H9 (cell line): ENCODE results near the gene MTG1. TPM values are rescaled to one million over a fixed set of nuclear protein-coding genes. Genes with fewer than 3 reads are reported as not detected.

Source experiments
- DNase-seq: peaks from one replicate; pipeline ENCODE4 v3.0.0-alpha.2; 2017
- H2AFZ ChIP-seq: one replicate; pipeline ENCODE4 v1.6.1; 2013; ENCODE audit warnings: mild to moderate bottlenecking, low read length, control low read depth, moderate library complexity
- H2AK5ac ChIP-seq: 2 replicates; pipeline ENCODE4 v1.6.1; 2013; ENCODE audit warnings: low read length, control low read depth, mixed read lengths; ENCODE audit not compliant: insufficient read length
- H2BK120ac ChIP-seq: one replicate; pipeline ENCODE4 v1.6.1; 2013; ENCODE audit warnings: low read depth, mild to moderate bottlenecking, low read length, control low read depth, inconsistent platforms; ENCODE audit not compliant: poor library complexity, severe bottlenecking
- H2BK12ac ChIP-seq: 2 replicates; pipeline ENCODE4 v1.6.1; 2013; ENCODE audit warnings: low read length, control low read depth, mixed read lengths, low read depth; ENCODE audit not compliant: insufficient read length
- H2BK15ac ChIP-seq: 2 replicates; pipeline ENCODE4 v1.6.1; 2013; ENCODE audit warnings: low read depth, low read length, control low read depth
- H2BK20ac ChIP-seq: one replicate; pipeline ENCODE4 v1.6.1; 2013; ENCODE audit warnings: low read depth, mild to moderate bottlenecking, low read length, control low read depth, inconsistent platforms; ENCODE audit not compliant: poor library complexity, severe bottlenecking
- H2BK5ac ChIP-seq: 2 replicates; pipeline ENCODE4 v1.6.1; 2013; ENCODE audit warnings: low read length, control low read depth, mixed read lengths; ENCODE audit not compliant: insufficient read length
- H3K14ac ChIP-seq: 2 replicates; pipeline ENCODE4 v1.6.1; 2013; ENCODE audit warnings: low read length, control low read depth; ENCODE audit not compliant: insufficient read depth
- H3K18ac ChIP-seq: 2 replicates; pipeline ENCODE4 v1.6.1; 2013; ENCODE audit warnings: low read depth, mild to moderate bottlenecking, mixed read lengths, low read length, control low read depth; ENCODE audit not compliant: insufficient read length
- H3K23ac ChIP-seq: 2 replicates; pipeline ENCODE4 v1.6.1; 2013; ENCODE audit warnings: low read length, control low read depth, mixed read lengths, low read depth; ENCODE audit not compliant: insufficient read length
- H3K23me2 ChIP-seq: 2 replicates; pipeline ENCODE4 v1.6.1; 2013; ENCODE audit warnings: low read depth, mild to moderate bottlenecking, mixed read lengths, low read length, control low read depth; ENCODE audit not compliant: insufficient read length, poor library complexity, severe bottlenecking
- H3K27ac ChIP-seq: 2 replicates; pipeline ENCODE4 v1.5.1; 2013; ENCODE audit warnings: low read length, control low read depth, mixed read lengths, low read depth; ENCODE audit not compliant: insufficient read length
- H3K27me3 ChIP-seq: 2 replicates; pipeline ENCODE4 v1.6.1; 2013; ENCODE audit warnings: low read length, control low read depth, inconsistent platforms; ENCODE audit not compliant: insufficient read depth
- H3K4ac ChIP-seq: 2 replicates; pipeline ENCODE4 v1.6.1; 2013; ENCODE audit warnings: low read depth, mild to moderate bottlenecking, control low read depth, inconsistent platforms, low read length, moderate library complexity
- H3K4me1 ChIP-seq: 2 replicates; pipeline ENCODE4 v1.6.1; 2013; ENCODE audit warnings: low read length, control low read depth, inconsistent platforms; ENCODE audit not compliant: insufficient read depth
- H3K4me2 ChIP-seq: 2 replicates; pipeline ENCODE4 v1.6.1; 2013; ENCODE audit warnings: low read length, control low read depth, mixed read lengths; ENCODE audit not compliant: insufficient read length, insufficient read depth
- H3K56ac ChIP-seq: 2 replicates; pipeline ENCODE4 v1.6.1; 2013; ENCODE audit warnings: low read depth, mild to moderate bottlenecking, mixed read lengths, low read length, control low read depth; ENCODE audit not compliant: insufficient read length
- H3K79me1 ChIP-seq: 2 replicates; pipeline ENCODE4 v1.6.1; 2013; ENCODE audit warnings: low read depth, mild to moderate bottlenecking, moderate library complexity, low read length, control low read depth, inconsistent platforms; ENCODE audit not compliant: insufficient read depth, poor library complexity, severe bottlenecking
- H3K79me2 ChIP-seq: 2 replicates; pipeline ENCODE4 v1.6.1; 2013; ENCODE audit warnings: low read length, control low read depth, inconsistent platforms; ENCODE audit not compliant: insufficient read depth
- H3K9ac ChIP-seq: 2 replicates; pipeline ENCODE4 v1.6.1; 2013; ENCODE audit warnings: low read length, control low read depth, mixed read lengths; ENCODE audit not compliant: insufficient read length; ENCODE audit errors: extremely low read depth
- H3K9me3 ChIP-seq: one replicate; pipeline ENCODE4 v1.6.1; 2013; ENCODE audit warnings: low read depth, low read length, inconsistent platforms; ENCODE audit not compliant: control insufficient read depth
- H3T11ph ChIP-seq: one replicate; pipeline ENCODE4 v1.6.1; 2013; ENCODE audit warnings: mild to moderate bottlenecking, low read length, control low read depth, inconsistent platforms
- H4K20me1 ChIP-seq: one replicate; pipeline ENCODE4 v1.6.1; 2013; ENCODE audit not compliant: control insufficient read depth, insufficient read length, insufficient read depth
- H4K5ac ChIP-seq: 2 replicates; pipeline ENCODE4 v1.6.1; 2013; ENCODE audit warnings: low read depth, mild to moderate bottlenecking, mixed read lengths, low read length, control low read depth; ENCODE audit not compliant: insufficient read length
- H4K8ac ChIP-seq: replicated peaks from 2 replicates; pipeline ENCODE4 v1.6.1; 2013; ENCODE audit warnings: low read length, control low read depth, mixed read lengths, low read depth; ENCODE audit not compliant: insufficient read length
- H4K91ac ChIP-seq: 2 replicates; pipeline ENCODE4 v1.6.1; 2013; ENCODE audit warnings: low read depth, mild to moderate bottlenecking, moderate library complexity, mixed read lengths, low read length, control low read depth; ENCODE audit not compliant: insufficient read length
- H3K27ac Mint-ChIP-seq, 3 experiments: 2 replicates in 2 of 3; 3 replicates in 1 of 3; pipeline ENCODE4 v1.8.0; 2020 to 2021; ENCODE audit warnings: mixed read lengths in 3 of 3, mild to moderate bottlenecking in 1 of 3, moderate library complexity in 1 of 3
- H3K27me3 Mint-ChIP-seq: 2 replicates; pipeline ENCODE4 v1.8.0; 2021; ENCODE audit warnings: low read depth, mild to moderate bottlenecking, moderate library complexity, mixed read lengths
- H3K36me3 Mint-ChIP-seq, 3 experiments: 2 replicates in 2 of 3; 3 replicates in 1 of 3; pipeline ENCODE4 v1.8.0; 2020 to 2021; ENCODE audit warnings: low read depth in 3 of 3, mixed read lengths in 3 of 3; ENCODE audit not compliant: insufficient read depth in 1 of 3
- H3K4me1 Mint-ChIP-seq, 2 experiments: 2 replicates each; pipeline ENCODE4 v1.8.0; 2020; ENCODE audit warnings: mixed read lengths in 2 of 2
- H3K4me3 Mint-ChIP-seq, 2 experiments: 2 replicates in 1 of 2; 3 replicates in 1 of 2; pipeline ENCODE4 v1.8.0; 2020 to 2021; ENCODE audit warnings: mild to moderate bottlenecking in 2 of 2, mixed read lengths in 2 of 2, moderate library complexity in 1 of 2
- H3K9me3 Mint-ChIP-seq, 2 experiments: 2 replicates in 1 of 2; 3 replicates in 1 of 2; pipeline ENCODE4 v1.8.0; 2020; ENCODE audit warnings: mild to moderate bottlenecking in 2 of 2, mixed read lengths in 2 of 2, moderate library complexity in 1 of 2
- CTCF ChIP-seq: fragments of 200-600 bp; sonication (generic); conservative IDR thresholded peaks from 3 replicates; pipeline ENCODE4 v1.8.0; 2021; ENCODE audit warnings: antibody characterized with exemption, mild to moderate bottlenecking
- WGBS: extraction: QIAGEN DNeasy Blood & Tissue Kit; methylation state at CpG from one replicate; pipeline ENCODE4 v1.1.7; 2013; ENCODE audit warnings: missing lambda C conversion rate, low lambda C conversion rate, mixed read lengths; ENCODE audit not compliant: insufficient read length; ENCODE audit errors: extremely low coverage; 5-methylcytosine and 5-hydroxymethylcytosine counted together
- total RNA-seq: library from RNA; stranded (reverse); gene quantifications from 2 replicates; pipeline ENCODE4 v1.2.1, GENCODE V29; 2021

Gene MTG1
- total RNA-seq, 1 experiment from 2014 or later: 65.3 TPM

GRCh38 chr10:133445268-133445732, 51.3 kb downstream of the MTG1 start:
- Histone ChIP-seq H3K79me2 (no peaks in the 10 kb centered on the region), H2BK12ac (no peak overlapping the region), H3K9ac (no peak overlapping the region), H3K23ac (no peak overlapping the region), H2BK5ac (no peak overlapping the region), H2AK5ac (no peak overlapping the region), H3K9me3 (peaks cover 78% of the 10 kb centered on the region), H4K8ac (no peak overlapping the region), H3K27ac (no peak overlapping the region), H2AFZ (no peak overlapping the region), H2BK120ac (no peak overlapping the region), H4K20me1 (no peaks in the 10 kb centered on the region), H2BK20ac (no peak overlapping the region), H4K91ac (no peak overlapping the region), H3T11ph (no peak overlapping the region), H3K18ac (no peak overlapping the region), H3K27me3 (no peaks in the 10 kb centered on the region), H3K56ac (no peak overlapping the region), H3K79me1 (no peaks in the 10 kb centered on the region), H3K4me1 (no peaks in the 10 kb centered on the region), H3K4me2 (no peak overlapping the region), H2BK15ac (no peak overlapping the region), H3K4ac (no peak overlapping the region), H3K14ac (no peak overlapping the region), H4K5ac (no peak overlapping the region), H3K23me2 (no peaks in the 10 kb centered on the region)
- Mint-ChIP-seq H3K4me1 (no peaks in the 10 kb centered on the region), H3K27me3 (peaks cover 6% of the 10 kb centered on the region), H3K4me3 (no peak overlapping the region; a peak in 1 of 5 replicates), H3K9me3 (peaks cover 79 to 91% of the 10 kb centered on the region in 2 experiments), H3K36me3 (peaks cover 14 to 40% (median 22%) of the 10 kb centered on the region in 3 experiments), H3K27ac (no peak overlapping the region; a peak in 1 of 7 replicates)
- TF ChIP-seq CTCF: no peak
- WGBS: no CpG with 5 or more reads among the region's 22 CpGs
- peak; percentile 20 for DNase-seq
